Mesodermal cell (in vitro differentiated cells): Measurements from ENCODE around the gene COX10.
A peak's percentile ranks its signal among the peaks of the same experiment; 100 is the strongest.

Source experiments
- H3K27ac ChIP-seq: 2 replicates; pipeline ENCODE4 v1.7.0; 2013; ENCODE audit warnings: mild to moderate bottlenecking, low read depth, low read length, moderate library complexity; ENCODE audit not compliant: severe bottlenecking
- H3K36me3 ChIP-seq: 2 replicates; pipeline ENCODE4 v1.7.1; 2013; ENCODE audit warnings: mild to moderate bottlenecking, low read length, moderate library complexity; ENCODE audit not compliant: control insufficient read depth, insufficient read depth
- H3K4me1 ChIP-seq: one replicate; pipeline ENCODE4 v1.7.1; 2013; ENCODE audit warnings: mild to moderate bottlenecking, low read length; ENCODE audit not compliant: insufficient read depth, control insufficient read depth, poor library complexity, severe bottlenecking
- H3K4me3 ChIP-seq: 2 replicates; pipeline ENCODE4 v1.7.0; 2013; ENCODE audit warnings: low read length, control low read depth, mild to moderate bottlenecking; ENCODE audit not compliant: insufficient read depth, poor library complexity, severe bottlenecking; ENCODE audit errors: extremely low read depth
- H3K9me3 ChIP-seq: 2 replicates; pipeline ENCODE4 v1.7.1; 2013; ENCODE audit warnings: mild to moderate bottlenecking, low read length, moderate library complexity; ENCODE audit not compliant: control insufficient read depth
- WGBS, 2 experiments: methylation state at CpG; one replicate each; pipeline ENCODE4 v1.1.5; 2013; ENCODE audit warnings: missing lambda C conversion rate in 2 of 2; ENCODE audit not compliant: insufficient coverage in 2 of 2; 5-methylcytosine and 5-hydroxymethylcytosine counted together

The COX10 gene

DNA sequence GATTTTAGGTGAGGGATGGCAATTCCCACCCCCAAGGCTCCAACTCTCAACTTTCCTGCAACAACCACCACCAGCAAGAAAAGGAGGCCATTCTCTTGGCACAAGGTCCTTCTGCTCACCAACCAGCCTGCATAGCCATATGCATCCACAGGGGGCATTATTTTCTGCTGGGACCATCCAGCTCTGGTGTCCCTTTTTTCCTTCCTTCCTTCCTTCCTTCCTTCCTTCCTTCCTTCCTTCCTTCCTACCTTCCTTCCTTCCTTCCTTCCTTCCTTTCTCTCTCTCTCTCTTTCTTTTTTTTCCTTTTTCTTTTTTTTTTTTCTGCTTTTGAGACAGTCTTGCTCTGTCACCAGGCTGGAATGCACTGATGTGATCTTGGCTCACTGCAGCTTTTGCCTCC lies 21.1 kb upstream of the COX10 start:
- no peaks in the 10 kb centered on the region for H3K9me3 ChIP-seq
- H3K36me3 ChIP-seq, result peaks cover 11% of the 10 kb centered on the region
- no peak overlapping the region for H3K27ac ChIP-seq
- no peak overlapping the region for H3K4me3 ChIP-seq
- no peaks in the 10 kb centered on the region for H3K4me1 ChIP-seq

DNA sequence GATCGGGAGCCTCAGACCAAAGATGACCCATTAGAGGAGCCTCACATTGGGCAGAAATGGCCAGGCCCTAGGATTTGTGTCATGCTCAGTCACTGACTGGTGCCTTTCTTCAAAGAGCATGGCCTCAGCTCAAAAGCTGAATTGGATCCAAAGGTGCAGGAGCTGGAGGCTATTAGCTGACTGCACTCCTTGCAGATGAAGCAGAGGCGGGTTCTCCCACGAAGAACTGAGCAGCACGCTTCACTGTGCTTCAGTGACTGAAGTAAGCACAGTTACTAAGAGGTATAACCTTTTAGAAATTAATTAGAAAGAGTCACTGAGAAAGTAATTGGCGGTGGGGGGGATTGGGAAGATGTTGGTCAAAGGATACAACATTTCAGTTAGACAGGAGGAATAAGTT lies 18.7 kb upstream of the COX10 start:
- no peaks in the 10 kb centered on the region for H3K4me1 ChIP-seq
- H3K9me3 ChIP-seq, result no peaks in the 10 kb centered on the region
- WGBS, 2 experiments, result 86 to 89% methylated on average over 1 to 3 of the region's 5 CpGs
- no peak overlapping the region for H3K4me3 ChIP-seq
- no peak overlapping the region for H3K27ac ChIP-seq
- peaks cover 15% of the 10 kb centered on the region for H3K36me3 ChIP-seq

- Histone ChIP-seq H3K9me3 (peaks cover 2% of the 10 kb centered on the region), H3K27ac (no peak overlapping the region), H3K36me3 (peaks cover 22% of the 10 kb centered on the region), H3K4me3 (no peak overlapping the region), H3K4me1 (no peaks in the 10 kb centered on the region)
- WGBS, 2 experiments, result 60 to 100% methylated on average over 1 to 3 of the region's 4 CpGs
These were observed 17.6 kb upstream of the COX10 start for GRCh38 chr17:14051692-14052091.

DNA sequence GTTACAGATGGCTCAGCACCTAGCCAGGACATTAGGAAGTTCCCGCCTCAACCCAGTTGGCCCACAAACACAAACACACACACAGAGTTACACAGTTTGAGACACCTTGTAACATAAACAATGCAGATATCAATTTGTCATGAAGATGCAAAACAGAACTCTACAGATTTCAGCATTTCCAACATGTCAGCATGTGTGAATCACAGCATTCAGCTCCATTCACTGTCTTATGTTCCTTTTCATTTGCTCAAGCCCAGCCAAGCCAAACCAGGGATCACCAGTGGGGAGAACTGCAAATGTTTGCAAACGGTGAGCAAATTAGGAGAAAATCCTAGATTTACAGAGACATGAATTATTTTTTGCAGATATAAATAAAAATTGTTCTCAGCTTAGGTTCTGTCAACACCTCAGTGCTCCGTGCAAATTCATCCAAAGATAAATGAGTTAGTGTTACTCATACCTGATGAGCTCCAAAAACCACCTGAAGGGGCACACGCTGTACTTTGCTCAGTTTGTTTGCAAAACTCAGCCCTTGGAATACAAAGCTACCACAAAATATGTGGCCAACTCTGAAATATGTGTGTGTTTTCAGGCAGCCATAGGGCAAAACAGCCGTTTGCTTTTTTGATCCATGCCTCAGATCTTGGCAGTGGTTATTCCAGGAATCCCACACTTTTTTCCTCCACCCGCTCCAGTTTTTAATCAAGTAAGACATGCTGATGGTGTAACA lies 16.3 kb upstream of the COX10 start:
- Histone ChIP-seq H3K4me1 (no peaks in the 10 kb centered on the region), H3K27ac (no peak overlapping the region), H3K9me3 (peaks cover 7% of the 10 kb centered on the region), H3K4me3 (no peak overlapping the region), H3K36me3 (peaks cover 23% of the 10 kb centered on the region)
- WGBS, 2 experiments, result 91 to 94% methylated on average over 2 to 3 of the region's 6 CpGs

DNA sequence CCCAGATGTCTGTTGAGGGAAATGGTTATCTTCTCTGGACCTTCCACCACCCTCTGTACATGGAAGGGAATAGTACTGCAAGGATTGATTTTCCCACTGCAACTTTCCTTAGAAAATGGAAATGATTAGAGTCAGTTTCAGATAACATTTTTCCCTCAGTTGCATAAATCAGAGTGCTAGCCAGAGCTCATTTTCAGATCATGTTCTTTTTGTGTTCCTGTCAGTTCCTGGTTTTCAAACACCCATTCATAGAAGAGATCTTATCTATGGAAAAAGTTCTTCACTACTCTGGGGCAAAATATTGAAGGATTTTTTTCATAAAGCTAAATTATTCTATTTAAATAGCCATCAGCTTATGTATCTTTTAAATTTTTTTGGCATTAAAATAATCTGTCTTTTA lies 11.7 kb upstream of the COX10 start:
- no peak overlapping the region for H3K4me3 ChIP-seq
- no peak overlapping the region for H3K27ac ChIP-seq
- peaks cover 7% of the 10 kb centered on the region for H3K9me3 ChIP-seq
- H3K36me3 ChIP-seq, result peaks cover 33% of the 10 kb centered on the region
- H3K4me1 ChIP-seq, result peaks cover 7% of the 10 kb centered on the region

GRCh38 chr17:14058051-14058450 lies 11.3 kb upstream of the COX10 start:
- 100% methylated on average over 1 of the region's 2 CpGs; no CpG with 5 or more reads in 1 of the 2 experiments for WGBS, 2 experiments
- Histone ChIP-seq H3K4me1 (peaks cover 11% of the 10 kb centered on the region), H3K9me3 (peaks cover 7% of the 10 kb centered on the region), H3K4me3 (no peak overlapping the region), H3K27ac (no peak overlapping the region), H3K36me3 (peaks cover 33% of the 10 kb centered on the region)

DNA sequence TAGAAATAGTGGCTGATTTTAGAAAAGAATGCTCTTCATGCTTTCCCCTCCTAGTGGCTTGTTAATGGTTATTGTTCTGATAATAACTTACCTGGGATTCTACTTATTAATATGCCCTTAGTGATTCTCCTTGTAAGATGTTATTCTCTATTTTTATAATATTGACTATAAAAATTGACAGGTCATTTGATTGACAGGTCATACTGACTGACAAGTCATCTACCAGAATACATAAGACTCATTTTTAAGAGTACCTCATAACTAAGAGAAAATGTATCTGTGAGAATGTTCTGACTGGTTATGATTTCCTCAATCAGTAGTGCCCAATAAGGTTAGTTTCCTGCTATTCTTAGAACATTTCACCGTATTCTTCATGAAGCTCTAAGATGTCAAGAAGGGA lies 8.6 kb upstream of the COX10 start:
- Histone ChIP-seq H3K9me3 (peaks cover 13% of the 10 kb centered on the region), H3K36me3 (peaks cover 37% of the 10 kb centered on the region), H3K4me3 (no peak overlapping the region), H3K4me1 (peaks cover 13% of the 10 kb centered on the region), H3K27ac (no peak overlapping the region)
- 83% methylated on average over 1 of the region's 1 CpG; no CpG with 5 or more reads in 1 of the 2 experiments for WGBS, 2 experiments

- Histone ChIP-seq H3K4me3 (no peak overlapping the region), H3K9me3 (peaks cover 13% of the 10 kb centered on the region), H3K27ac (peak overlapping the region; percentile 23), H3K4me1 (peaks cover 13% of the 10 kb centered on the region), H3K36me3 (peaks cover 39% of the 10 kb centered on the region)
- WGBS, 2 experiments, result 89 to 90% methylated on average over 6 to 8 of the region's 10 CpGs
These were observed 7.4 kb upstream of the COX10 start for GRCh38 chr17:14061666-14062560.

DNA sequence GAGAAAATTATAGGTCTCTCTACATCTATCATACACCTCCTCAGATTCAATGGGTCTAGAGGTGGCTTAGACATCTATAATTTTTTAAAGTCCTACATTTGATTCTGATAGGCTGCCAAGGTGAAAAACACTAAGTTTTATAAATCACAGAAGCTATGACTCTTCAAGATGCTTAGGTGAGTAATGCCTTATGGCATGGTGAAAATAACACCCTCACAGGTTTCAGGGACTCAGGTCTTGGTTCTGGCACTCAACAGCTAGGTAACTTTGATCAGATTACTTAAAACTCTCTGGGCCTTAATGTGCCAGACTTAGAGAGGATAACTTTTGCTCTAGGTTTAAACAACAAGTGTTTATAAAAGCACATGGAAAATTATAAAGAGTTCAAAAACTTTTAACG lies 2.0 kb upstream of the COX10 start:
- Histone ChIP-seq H3K36me3 (peaks cover 19% of the 10 kb centered on the region), H3K27ac (no peak overlapping the region), H3K9me3 (peaks cover 12% of the 10 kb centered on the region), H3K4me1 (peaks cover 13% of the 10 kb centered on the region), H3K4me3 (no peak overlapping the region)
- no CpG with 5 or more reads among the region's 1 CpG for WGBS, 2 experiments

DNA sequence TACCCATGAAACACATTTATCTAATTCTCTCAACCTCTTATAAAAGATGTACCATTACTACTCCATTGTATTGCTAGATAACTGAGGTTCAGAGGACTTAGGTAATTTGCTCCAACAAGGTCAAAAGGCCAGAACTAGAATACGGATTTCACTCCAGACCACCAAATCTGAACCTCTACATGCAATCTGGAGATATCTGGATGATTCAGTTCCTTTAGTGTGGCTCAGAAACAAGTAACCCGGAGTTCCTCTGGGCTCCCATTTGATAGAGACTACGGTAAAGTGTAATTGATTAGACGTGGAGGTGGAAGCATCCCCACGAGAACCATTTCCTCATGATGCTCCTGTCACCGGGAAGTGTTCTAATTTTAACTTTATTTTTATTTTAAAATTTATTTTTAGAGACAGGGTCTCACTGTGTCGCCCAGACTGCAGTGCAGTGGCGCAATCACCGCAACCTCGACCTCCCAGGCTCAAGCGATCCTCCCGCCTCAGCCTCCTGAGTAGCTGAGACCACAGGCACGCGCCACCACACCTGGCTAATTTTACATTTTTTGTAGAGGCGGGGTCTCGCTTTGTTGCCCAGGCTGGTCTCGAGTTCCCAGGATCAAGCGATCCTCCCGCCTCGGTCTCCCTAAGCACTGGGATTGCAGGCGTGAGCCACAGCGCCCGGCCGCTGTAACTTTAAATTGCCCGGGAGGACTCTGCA lies 608 bp upstream of the COX10 start:
- 21 to 26% methylated on average over 20 of the region's 25 CpGs for WGBS, 2 experiments
- H3K4me3 ChIP-seq, result peak overlapping the region; percentile 98
- H3K27ac ChIP-seq, result no peak overlapping the region
- H3K36me3 ChIP-seq, result peaks cover 19% of the 10 kb centered on the region
- peaks cover 4% of the 10 kb centered on the region for H3K4me1 ChIP-seq
- peaks cover 12% of the 10 kb centered on the region for H3K9me3 ChIP-seq
